ENCODE measurements around the gene LGALS4.
"Not testable (repeated sequence)": the region's sequence is repeated elsewhere in the genome, so short reads cannot be mapped to it uniquely, and the experiment has no call there.

Gene LGALS4

GRCh38 chr19:38793177-38793576 is 19.6 kb downstream of the LGALS4 start:
- no peak for DNase-seq

GRCh38 chr19:38792250-38793111 is 20.3 kb downstream of the LGALS4 start:
- peak; percentile 63 for DNase-seq

GRCh38 chr19:38791451-38792064 is 21.2 kb downstream of the LGALS4 start:
- not testable (repeated sequence) for DNase-seq

GRCh38 chr19:38790507-38791403 is 22.0 kb downstream of the LGALS4 start:
- not testable (repeated sequence) for DNase-seq

GRCh38 chr19:38788478-38789243 is 24.1 kb downstream of the LGALS4 start, which contains the start of gene LGALS7B:
TSS of gene LGALS7B (plus strand) at chr19:38789200. CDS start at chr19:38789227, 27 bp downstream.
- no peak for DNase-seq

- DNase-seq: no peak
Observed at GRCh38 chr19:38786572-38787265, 26.0 kb downstream of the LGALS4 start.

- DNase-seq: not testable (repeated sequence)
Observed at GRCh38 chr19:38786061-38786460, 26.7 kb downstream of the LGALS4 start.

GRCh38 chr19:38785187-38785699 is 27.5 kb downstream of the LGALS4 start:
- no peak for DNase-seq

- no peak for DNase-seq
Observed at GRCh38 chr19:38784224-38784623, 28.5 kb downstream of the LGALS4 start.

- DNase-seq: not testable (repeated sequence)
Observed at GRCh38 chr19:38782212-38782611, 30.5 kb downstream of the LGALS4 start.

- DNase-seq: no peak
Observed at GRCh38 chr19:38781058-38781457, 31.7 kb downstream of the LGALS4 start.

- no peak for DNase-seq
Observed at GRCh38 chr19:38780443-38780842, 32.3 kb downstream of the LGALS4 start.

- DNase-seq: no peak
Observed at GRCh38 chr19:38778733-38779132, 34.0 kb downstream of the LGALS4 start.

GRCh38 chr19:38774181-38774950 is 38.4 kb downstream of the LGALS4 start:
- DNase-seq: no peak

GRCh38 chr19:38773469-38774177 is 39.1 kb downstream of the LGALS4 start, which contains the start of gene LGALS7:
TSS of gene LGALS7 (minus strand) at chr19:38773517. CDS start at chr19:38773492, 25 bp downstream.
- no peak for DNase-seq

- not testable (repeated sequence) for DNase-seq
Observed at GRCh38 chr19:38771569-38771968, 41.2 kb downstream of the LGALS4 start.

GRCh38 chr19:38770949-38771275 is 41.8 kb downstream of the LGALS4 start:
- DNase-seq: not testable (repeated sequence)

- not testable (repeated sequence) for DNase-seq
Observed at GRCh38 chr19:38770228-38770948, 42.4 kb downstream of the LGALS4 start.

- peak; percentile 90 for DNase-seq
Observed at GRCh38 chr19:38769635-38770211, 43.0 kb downstream of the LGALS4 start.
